ENCODE data around the gene CHRDL2. TPM values are rescaled to one million over a fixed set of nuclear protein-coding genes. Genes with fewer than 3 reads are reported as not detected.
"Not testable (repeated sequence)": the region's sequence is repeated elsewhere in the genome, so short reads cannot be mapped to it uniquely, and the experiment has no call there.

The CHRDL2 gene
- total and polyA plus RNA-seq, 7 experiments from 2014 or later: not detected

GRCh38 chr11:74669211-74670160, 61.7 kb downstream of the CHRDL2 start:
- Mint-ChIP-seq H3K4me3 (no peak overlapping the region), H3K27me3 (no peaks in the 10 kb centered on the region), H3K9me3 (peaks cover 0 to 2% (median 0%) of the 10 kb centered on the region in 11 donors), H3K27ac (no peak overlapping the region), H3K4me1 (no peaks in the 10 kb centered on the region), H3K36me3 (peaks cover 0 to 5% (median 0%) of the 10 kb centered on the region in 5 donors)
- Histone ChIP-seq H3K27me3 (ENCODE audit: control insufficient read depth in 2 of 2, insufficient read depth in 2 of 2, low read length in 2 of 2) (no peaks in the 10 kb centered on the region), H3K4me3 (ENCODE audit: low read length) (no peak overlapping the region), H3K27ac (ENCODE audit: low read depth, low read length) (no peak overlapping the region), H3K36me3 (ENCODE audit: control insufficient read depth in 2 of 3, insufficient read depth in 3 of 3, low read length in 3 of 3) (no peaks in the 10 kb centered on the region), H3K9me3 (ENCODE audit: control insufficient read depth in 2 of 3, low read length in 3 of 3) (no peaks in the 10 kb centered on the region), H3K4me1 (ENCODE audit: control insufficient read depth in 2 of 2, insufficient read depth in 2 of 2, low read length in 2 of 2) (no peaks in the 10 kb centered on the region)
- intact Hi-C loops (cut with micrococcal nuclease): no loop called here
- ATAC-seq (no peak), DNase-seq (no peak)
- POLR2A ChIA-PET: no interaction called here
- CTCF ChIA-PET: no interaction called here

- H3K27me3 Mint-ChIP-seq: no peaks in the 10 kb centered on the region
- ChIA-PET POLR2A (no interaction called here), CTCF (interaction anchor here (0.7 kb wide), 1 partner anchor 627 kb away, joined by 3 read pairs; no protein-coding TSS in a partner anchor)
- intact Hi-C loops (cut with micrococcal nuclease): no loop called here
- peaks cover 16 to 34% (median 24%) of the 10 kb centered on the region in 5 donors for H3K36me3 Mint-ChIP-seq
- no peaks in the 10 kb centered on the region for H3K36me3 ChIP-seq (ENCODE audit: control insufficient read depth in 2 of 3, insufficient read depth in 3 of 3, low read length in 3 of 3)
- no peak overlapping the region for H3K27ac ChIP-seq (ENCODE audit: low read depth, low read length)
- H3K4me1 Mint-ChIP-seq: no peaks in the 10 kb centered on the region
- no peak overlapping the region for H3K4me3 ChIP-seq (ENCODE audit: low read length)
- H3K27ac Mint-ChIP-seq: no peak overlapping the region
- no peak overlapping the region for H3K4me3 Mint-ChIP-seq
- DNase-seq (no peak), ATAC-seq (no peak)
- H3K9me3 Mint-ChIP-seq: peaks cover 0 to 22% (median 11%) of the 10 kb centered on the region in 11 donors
- no peaks in the 10 kb centered on the region for H3K4me1 ChIP-seq (ENCODE audit: control insufficient read depth in 2 of 2, insufficient read depth in 2 of 2, low read length in 2 of 2)
- no peaks in the 10 kb centered on the region for H3K9me3 ChIP-seq (ENCODE audit: control insufficient read depth in 2 of 3, low read length in 3 of 3)
- no peaks in the 10 kb centered on the region for H3K27me3 ChIP-seq (ENCODE audit: control insufficient read depth in 2 of 2, insufficient read depth in 2 of 2, low read length in 2 of 2)
Measured at GRCh38 chr11:74663315-74663714, 67.9 kb downstream of the CHRDL2 start.

- Histone ChIP-seq H3K4me1 (ENCODE audit: control insufficient read depth in 2 of 2, insufficient read depth in 2 of 2, low read length in 2 of 2) (no peaks in the 10 kb centered on the region), H3K27ac (ENCODE audit: low read depth, low read length) (no peak overlapping the region), H3K27me3 (ENCODE audit: control insufficient read depth in 2 of 2, insufficient read depth in 2 of 2, low read length in 2 of 2) (no peaks in the 10 kb centered on the region), H3K4me3 (ENCODE audit: low read length) (no peak overlapping the region), H3K36me3 (ENCODE audit: control insufficient read depth in 2 of 3, insufficient read depth in 3 of 3, low read length in 3 of 3) (no peaks in the 10 kb centered on the region), H3K9me3 (ENCODE audit: control insufficient read depth in 2 of 3, low read length in 3 of 3) (no peaks in the 10 kb centered on the region)
- H3K4me3 Mint-ChIP-seq: no peak overlapping the region
- no peak overlapping the region for H3K27ac Mint-ChIP-seq
- H3K36me3 Mint-ChIP-seq: peaks cover 16 to 41% (median 29%) of the 10 kb centered on the region in 5 donors
- intact Hi-C loops (cut with micrococcal nuclease): no loop called here
- H3K27me3 Mint-ChIP-seq: no peaks in the 10 kb centered on the region
- H3K9me3 Mint-ChIP-seq: peaks cover 0 to 28% (median 12%) of the 10 kb centered on the region in 11 donors
- H3K4me1 Mint-ChIP-seq: no peaks in the 10 kb centered on the region
- no peak for DNase-seq
- CTCF ChIA-PET: interaction anchor here (0.7 kb wide), 2 partner anchors 323 to 627 kb away, joined by 3 read pairs; no protein-coding TSS in a partner anchor
- no peak for ATAC-seq
- POLR2A ChIA-PET: no interaction called here
Measured at GRCh38 chr11:74662487-74663103, 68.6 kb downstream of the CHRDL2 start.

- DNase-seq; H3K27ac Mint-ChIP-seq; H3K4me3 ChIP-seq (ENCODE audit: low read length); intact Hi-C loops (cut with micrococcal nuclease); H3K36me3 ChIP-seq (ENCODE audit: control insufficient read depth in 2 of 3, insufficient read depth in 3 of 3, low read length in 3 of 3); CTCF ChIA-PET; POLR2A ChIA-PET; H3K9me3 ChIP-seq (ENCODE audit: control insufficient read depth in 2 of 3, low read length in 3 of 3); ATAC-seq; H3K4me3 Mint-ChIP-seq; H3K4me1 ChIP-seq (ENCODE audit: control insufficient read depth in 2 of 2, insufficient read depth in 2 of 2, low read length in 2 of 2); H3K27me3 ChIP-seq (ENCODE audit: control insufficient read depth in 2 of 2, insufficient read depth in 2 of 2, low read length in 2 of 2); H3K4me1 Mint-ChIP-seq; H3K27ac ChIP-seq (ENCODE audit: low read depth, low read length); H3K27me3 Mint-ChIP-seq: not testable (repeated sequence)
- Mint-ChIP-seq H3K9me3 (peaks cover 0 to 28% (median 13%) of the 10 kb centered on the region in 11 donors), H3K36me3 (peaks cover 16 to 57% (median 34%) of the 10 kb centered on the region in 5 donors)
Measured at GRCh38 chr11:74659124-74659523, 72.1 kb downstream of the CHRDL2 start.

GRCh38 chr11:74654976-74655375, 76.2 kb downstream of the CHRDL2 start:
- peaks cover 9 to 66% (median 61%) of the 10 kb centered on the region in 5 donors for H3K36me3 Mint-ChIP-seq
- H3K4me3 ChIP-seq (ENCODE audit: low read length): no peak overlapping the region
- DNase-seq: no peak
- H3K27me3 Mint-ChIP-seq: no peaks in the 10 kb centered on the region
- no peaks in the 10 kb centered on the region for H3K9me3 ChIP-seq (ENCODE audit: control insufficient read depth in 2 of 3, low read length in 3 of 3)
- H3K27ac Mint-ChIP-seq: no peak overlapping the region
- H3K4me3 Mint-ChIP-seq: no peak overlapping the region
- ChIA-PET POLR2A (no interaction called here), CTCF (no interaction called here)
- no peaks in the 10 kb centered on the region for H3K4me1 Mint-ChIP-seq
- ATAC-seq: no peak
- H3K4me1 ChIP-seq (ENCODE audit: control insufficient read depth in 2 of 2, insufficient read depth in 2 of 2, low read length in 2 of 2): no peaks in the 10 kb centered on the region
- intact Hi-C loops (cut with micrococcal nuclease): no loop called here
- no peak overlapping the region for H3K27ac ChIP-seq (ENCODE audit: low read depth, low read length)
- H3K9me3 Mint-ChIP-seq: peaks cover 0 to 15% (median 11%) of the 10 kb centered on the region in 11 donors
- H3K27me3 ChIP-seq (ENCODE audit: control insufficient read depth in 2 of 2, insufficient read depth in 2 of 2, low read length in 2 of 2): no peaks in the 10 kb centered on the region
- H3K36me3 ChIP-seq (ENCODE audit: control insufficient read depth in 2 of 3, insufficient read depth in 3 of 3, low read length in 3 of 3): peaks cover 0 to 5% (median 0%) of the 10 kb centered on the region in 3 experiments

- no peak overlapping the region for H3K27ac Mint-ChIP-seq
- POLR2A ChIA-PET: no interaction called here
- H3K9me3 ChIP-seq (ENCODE audit: control insufficient read depth in 2 of 3, low read length in 3 of 3): no peaks in the 10 kb centered on the region
- no peaks in the 10 kb centered on the region for H3K27me3 ChIP-seq (ENCODE audit: control insufficient read depth in 2 of 2, insufficient read depth in 2 of 2, low read length in 2 of 2)
- intact Hi-C loops (cut with micrococcal nuclease): no loop called here
- no peak overlapping the region for H3K4me3 ChIP-seq (ENCODE audit: low read length)
- H3K4me1 ChIP-seq (ENCODE audit: control insufficient read depth in 2 of 2, insufficient read depth in 2 of 2, low read length in 2 of 2): no peaks in the 10 kb centered on the region
- H3K27me3 Mint-ChIP-seq: no peaks in the 10 kb centered on the region
- H3K27ac ChIP-seq (ENCODE audit: low read depth, low read length): no peak overlapping the region
- H3K36me3 Mint-ChIP-seq: peaks cover 6 to 66% (median 54%) of the 10 kb centered on the region in 5 donors
- no peaks in the 10 kb centered on the region for H3K4me1 Mint-ChIP-seq
- H3K4me3 Mint-ChIP-seq: no peak overlapping the region
- no peak for ATAC-seq
- peaks cover 0 to 8% (median 0%) of the 10 kb centered on the region in 11 donors for H3K9me3 Mint-ChIP-seq
- CTCF ChIA-PET: no interaction called here
- DNase-seq: no peak
- peaks cover 0 to 5% (median 4%) of the 10 kb centered on the region in 3 experiments for H3K36me3 ChIP-seq (ENCODE audit: control insufficient read depth in 2 of 3, insufficient read depth in 3 of 3, low read length in 3 of 3)
Measured at GRCh38 chr11:74650498-74650897, 80.7 kb downstream of the CHRDL2 start.
